M059J (cell line): ENCODE measurements around the gene OXA1L. TPM values are rescaled to one million over a fixed set of nuclear protein-coding genes. Genes with fewer than 3 reads are reported as not detected.
A peak's percentile ranks its signal among the peaks of the same experiment; 100 is the strongest.
"Not testable (repeated sequence)": the region's sequence is repeated elsewhere in the genome, so short reads cannot be mapped to it uniquely, and the experiment has no call there.

Experiments
- DNase-seq: peaks from one replicate; pipeline ENCODE4 v3.0.0-alpha.2; 2012; ENCODE audit warnings: low read depth
- total RNA-seq: library from RNA; depleted of rRNA; stranded (reverse); fragments of >200 nt; shearing (Covaris generic); gene quantifications from 2 replicates; pipeline ENCODE4 v1.2.3, GENCODE V29; 2014

OXA1L gene
- total RNA-seq, 1 experiment from 2014 or later, result 77.4 TPM

- no peak for DNase-seq
Measured at GRCh38 chr14:22768947-22769346, 2.5 kb downstream of the OXA1L start.

- no peak for DNase-seq
Measured at GRCh38 chr14:22769369-22769768, 2.9 kb downstream of the OXA1L start.

GRCh38 chr14:22770481-22771187 is 4.1 kb downstream of the OXA1L start:
- no peak for DNase-seq

- DNase-seq, result no peak
Measured at GRCh38 chr14:22772725-22773124, 6.2 kb downstream of the OXA1L start.

GRCh38 chr14:22773162-22774010 is 6.9 kb downstream of the OXA1L start:
- no peak for DNase-seq

GRCh38 chr14:22774011-22774706 is 7.7 kb downstream of the OXA1L start:
- DNase-seq, result no peak

- no peak for DNase-seq
Measured at GRCh38 chr14:22776215-22776614, 9.7 kb downstream of the OXA1L start.

- DNase-seq, result not testable (repeated sequence)
Measured at GRCh38 chr14:22776849-22777248, 10.4 kb downstream of the OXA1L start.

- DNase-seq, result no peak
Measured at GRCh38 chr14:22778084-22778483, 11.6 kb downstream of the OXA1L start.

GRCh38 chr14:22780105-22780679 is 13.7 kb downstream of the OXA1L start:
- peak; percentile 61 for DNase-seq

- DNase-seq, result no peak
Measured at GRCh38 chr14:22780941-22781300, 14.4 kb downstream of the OXA1L start.

GRCh38 chr14:22781301-22781991 is 15.0 kb downstream of the OXA1L start:
- DNase-seq, result peak; percentile 88

- DNase-seq, result no peak
Measured at GRCh38 chr14:22786685-22787084, 20.2 kb downstream of the OXA1L start.

GRCh38 chr14:22791301-22791700 is 24.8 kb downstream of the OXA1L start:
- peak; percentile 89 for DNase-seq

GRCh38 chr14:22792158-22792557 is 25.7 kb downstream of the OXA1L start:
- no peak for DNase-seq

- not testable (repeated sequence) for DNase-seq
Measured at GRCh38 chr14:22793550-22793949, 27.1 kb downstream of the OXA1L start.

- DNase-seq, result no peak
Measured at GRCh38 chr14:22793976-22794375, 27.5 kb downstream of the OXA1L start.

GRCh38 chr14:22794551-22794951 is 28.1 kb downstream of the OXA1L start:
- no peak for DNase-seq

GRCh38 chr14:22796087-22796707 is 29.7 kb downstream of the OXA1L start:
- no peak for DNase-seq

GRCh38 chr14:22797017-22797917 is 30.8 kb downstream of the OXA1L start:
- DNase-seq, result no peak
